HG02610 (cell line): ENCODE measurements around the gene EGR1.
"Not testable (repeated sequence)": the region's sequence is repeated elsewhere in the genome, so short reads cannot be mapped to it uniquely, and the experiment has no call there.

Experiments
- ATAC-seq: cut with Tn5 transposase; IDR thresholded peaks from one replicate; pipeline ENCODE4 v1.9.1; 2021; ENCODE audit warnings: mild to moderate bottlenecking, moderate library complexity; ENCODE audit not compliant: unreplicated experiment

Gene EGR1

DNA sequence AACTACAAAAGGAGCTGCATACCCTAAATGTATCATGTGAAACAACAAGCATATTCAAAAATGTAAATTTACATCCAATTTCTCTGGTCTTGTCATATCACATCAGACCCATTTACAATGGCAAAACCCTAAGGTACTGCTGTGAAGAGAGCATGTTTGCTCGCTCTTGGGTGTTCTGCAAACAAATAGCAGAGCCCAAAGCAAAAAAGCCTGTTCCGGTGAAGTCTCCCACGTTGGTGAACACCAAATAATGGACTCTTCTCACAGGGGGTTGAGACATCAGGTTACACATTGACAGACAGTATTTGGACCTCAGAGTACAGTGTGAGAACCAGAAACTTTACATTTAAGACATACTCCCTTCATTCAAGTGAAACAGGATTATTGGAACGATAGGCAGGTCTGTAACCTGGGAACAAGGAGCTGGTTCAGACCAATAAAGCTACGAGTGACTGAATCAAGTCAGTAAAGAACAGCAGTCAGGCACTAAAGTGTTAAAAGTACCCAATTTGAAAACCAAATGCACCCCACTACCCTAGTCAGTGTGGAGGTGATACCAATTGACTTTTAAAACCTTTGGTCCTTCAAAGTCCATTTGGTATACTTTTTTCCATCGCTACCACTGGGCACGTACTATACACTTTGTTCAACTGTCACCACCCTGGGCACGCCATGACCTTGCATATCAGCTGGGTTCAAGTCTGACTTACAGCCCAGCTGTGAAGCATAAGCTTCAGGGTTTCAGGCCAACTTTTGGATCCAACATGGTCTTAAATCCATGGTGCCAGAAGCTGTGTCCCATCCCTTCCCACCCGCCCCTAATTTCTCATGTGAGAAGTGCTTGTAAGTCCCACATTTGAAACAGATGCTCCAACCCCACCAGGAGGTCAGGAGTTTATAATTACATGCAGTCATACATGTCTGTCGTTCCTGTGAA is 41.4 kb downstream of the EGR1 start:
- ATAC-seq = no peak

DNA sequence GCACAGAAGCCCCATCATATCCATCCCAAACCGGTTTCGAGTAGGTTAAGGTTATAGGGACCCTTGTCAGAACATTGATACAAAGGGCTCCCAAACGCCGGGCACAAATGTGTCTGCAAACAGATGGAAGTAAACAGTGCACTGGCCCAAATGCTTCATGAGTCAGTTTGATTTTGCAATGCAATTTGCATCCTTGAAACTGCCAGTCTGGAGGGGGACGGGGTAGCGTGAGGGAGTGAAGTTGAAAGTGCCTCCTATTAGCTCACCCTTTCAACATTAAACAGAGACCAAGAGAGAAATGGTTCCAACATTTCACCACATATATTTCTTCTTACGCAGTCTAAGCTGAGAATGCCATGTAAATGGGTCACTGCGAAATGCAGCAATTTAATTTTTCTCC is 42.2 kb downstream of the EGR1 start:
- ATAC-seq = not testable (repeated sequence)

DNA sequence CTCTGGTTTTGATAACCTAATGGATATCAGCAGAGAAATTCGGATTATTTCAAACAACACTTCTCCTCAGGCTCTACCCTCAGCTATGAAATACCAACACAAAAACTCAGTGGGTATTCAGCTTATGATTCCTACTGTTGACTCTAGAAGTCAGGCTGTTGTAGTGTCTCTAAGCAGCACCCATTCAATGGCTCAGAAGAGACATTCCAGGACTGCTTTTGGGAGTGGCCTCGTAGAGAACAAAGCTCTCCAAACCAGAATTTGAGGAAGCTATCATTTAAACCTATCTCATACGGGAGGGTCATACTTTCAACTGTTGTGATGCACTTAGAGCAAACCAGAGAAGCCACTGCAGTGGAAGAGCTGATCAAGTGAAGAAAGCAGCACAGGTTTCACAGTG is 43.7 kb downstream of the EGR1 start:
- ATAC-seq = no peak

DNA sequence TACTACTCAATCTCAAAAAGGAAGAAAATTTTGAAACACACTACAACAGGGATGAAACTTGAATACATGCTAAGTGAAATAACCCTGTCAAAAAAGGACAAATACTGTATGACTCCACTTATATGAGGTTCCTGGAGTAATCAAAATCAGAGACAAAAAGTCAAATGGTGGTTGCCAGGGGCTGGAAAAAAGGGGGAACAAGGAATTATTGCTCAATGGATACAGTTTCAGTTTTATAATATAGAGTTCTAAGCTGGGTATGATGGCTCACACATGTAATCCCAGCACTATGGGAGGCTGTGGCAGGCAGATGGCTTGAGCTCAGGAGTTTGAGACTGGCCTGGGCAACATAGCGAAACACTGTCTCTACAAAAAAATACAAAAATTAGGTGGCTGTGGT is 48.7 kb downstream of the EGR1 start:
- ATAC-seq = no peak

DNA sequence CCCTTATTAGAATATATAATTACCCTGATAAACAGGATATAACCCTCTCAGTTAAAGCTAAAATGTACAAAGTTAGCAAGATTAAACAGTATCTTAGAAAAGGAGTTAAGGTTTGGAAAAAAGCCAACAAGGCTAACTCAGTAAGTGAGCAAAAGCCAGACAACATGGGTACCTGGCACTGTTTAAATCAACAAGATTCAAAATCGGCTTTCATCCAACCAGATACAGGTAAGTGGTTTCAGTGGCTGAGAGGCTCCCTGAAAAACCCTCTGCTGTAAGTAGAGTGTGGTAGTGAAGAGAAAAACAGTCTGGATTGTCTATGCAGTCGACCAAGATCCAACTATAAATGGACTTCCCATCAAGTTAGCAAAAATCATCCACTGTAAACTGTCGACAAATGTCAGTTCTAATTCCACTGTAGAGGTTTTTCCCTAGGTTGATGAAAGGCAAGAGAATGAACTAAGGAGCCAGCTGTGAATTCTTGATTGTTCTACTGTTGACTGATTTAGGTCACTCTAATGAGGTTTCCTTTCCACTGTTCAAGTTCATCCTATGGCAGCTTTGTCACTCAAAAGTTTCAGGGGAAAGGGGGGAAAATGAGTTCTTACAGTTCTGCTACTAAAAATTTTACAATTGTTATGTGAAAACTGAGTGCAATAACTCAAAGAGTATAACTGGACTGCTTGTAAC is 50.4 kb downstream of the EGR1 start:
- ATAC-seq = no peak

DNA sequence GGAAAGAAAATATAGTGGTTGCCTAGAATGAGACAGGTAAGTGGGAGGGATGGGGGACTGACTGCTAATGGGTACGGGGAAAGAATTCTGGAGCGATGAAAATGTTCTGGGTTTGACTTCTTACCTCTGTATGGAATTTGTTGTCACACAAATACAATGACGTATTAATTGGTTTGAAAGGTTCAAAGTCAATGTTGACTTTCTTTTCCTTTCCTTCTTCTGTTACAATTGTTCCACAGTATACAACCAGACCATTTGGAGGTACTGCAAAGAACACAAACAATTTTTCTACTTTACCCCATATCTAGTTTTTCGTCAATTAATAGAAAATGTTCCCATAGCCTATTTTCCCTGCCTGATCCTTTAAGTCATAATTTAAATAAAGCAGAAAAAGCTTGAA is 52.2 kb downstream of the EGR1 start:
- ATAC-seq = no peak
